Endothelial cell (in vitro differentiated cells): Measurements from ENCODE around the gene CAMK1D. TPM values are rescaled to one million over a fixed set of nuclear protein-coding genes. Genes with fewer than 3 reads are reported as not detected.

ENCODE experiments used
- DNase-seq: peaks from one replicate; pipeline ENCODE4 v3.0.0; 2021; ENCODE audit warnings: low spot score
- H3K27ac Mint-ChIP-seq: one replicate; pipeline ENCODE4 v1.8.0; 2021; ENCODE audit warnings: mixed read lengths, inconsistent platforms; ENCODE audit not compliant: unreplicated experiment
- H3K27me3 Mint-ChIP-seq: one replicate; pipeline ENCODE4 v1.8.0; 2021; ENCODE audit warnings: mild to moderate bottlenecking, moderate library complexity, mixed read lengths, inconsistent platforms; ENCODE audit not compliant: unreplicated experiment
- H3K36me3 Mint-ChIP-seq: one replicate; pipeline ENCODE4 v1.8.0; 2021; ENCODE audit warnings: mild to moderate bottlenecking, low read depth, mixed read lengths, inconsistent platforms; ENCODE audit not compliant: unreplicated experiment
- H3K4me1 Mint-ChIP-seq: one replicate; pipeline ENCODE4 v1.8.0; 2021; ENCODE audit warnings: mild to moderate bottlenecking, mixed read lengths, inconsistent platforms; ENCODE audit not compliant: unreplicated experiment
- H3K4me3 Mint-ChIP-seq: one replicate; pipeline ENCODE4 v1.8.0; 2021; ENCODE audit warnings: mild to moderate bottlenecking, mixed read lengths, inconsistent platforms; ENCODE audit not compliant: unreplicated experiment
- H3K9me3 Mint-ChIP-seq: one replicate; pipeline ENCODE4 v1.8.0; 2021; ENCODE audit warnings: mixed read lengths, inconsistent platforms; ENCODE audit not compliant: unreplicated experiment
- total RNA-seq: library from RNA; stranded (reverse); fragmentation: NEBNext Ultra II Directional; extraction: Animal tissue kit (Norgen Biotek cat#: 25700); gene quantifications from one replicate; pipeline ENCODE4 v1.2.1, GENCODE V29; 2021; ENCODE audit not compliant: unreplicated experiment
- TF ChIP-seq, protein P1 (sequence below): fragments of 200-600 bp; sonication (generic); IDR thresholded peaks from one replicate; pipeline ENCODE4 v1.5.0; 2021; ENCODE audit warnings: antibody characterized with exemption; ENCODE audit not compliant: unreplicated experiment

The CAMK1D gene
- total RNA-seq, 1 donor from 2014 or later: 4.1 TPM

DNA sequence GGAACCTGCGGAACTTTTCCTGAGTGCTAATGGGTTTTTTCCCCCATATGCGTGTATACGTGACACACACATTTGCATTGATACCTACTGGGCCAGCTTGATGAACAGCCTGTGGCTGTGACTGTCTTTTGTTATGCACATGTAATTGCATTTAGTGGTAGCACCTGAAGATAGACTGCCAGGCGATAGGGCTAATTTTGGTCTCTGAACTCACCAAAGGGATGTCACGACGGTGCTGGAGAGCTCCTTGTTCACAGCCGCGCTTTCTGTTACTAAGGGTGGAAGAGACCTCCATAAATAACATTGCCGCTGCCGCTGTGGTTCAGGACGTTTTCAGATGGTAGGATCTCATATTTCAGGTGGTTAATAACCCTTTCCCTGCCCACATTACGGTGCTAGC is 133.2 kb downstream of the CAMK1D start:
- Mint-ChIP-seq H3K27me3 (peaks cover 3% of the 10 kb centered on the region), H3K4me3 (no peak overlapping the region), H3K4me1 (peaks cover 13% of the 10 kb centered on the region), H3K36me3 (no peaks in the 10 kb centered on the region), H3K9me3 (no peaks in the 10 kb centered on the region), H3K27ac (no peak overlapping the region)
- TF ChIP-seq, protein P1, sequence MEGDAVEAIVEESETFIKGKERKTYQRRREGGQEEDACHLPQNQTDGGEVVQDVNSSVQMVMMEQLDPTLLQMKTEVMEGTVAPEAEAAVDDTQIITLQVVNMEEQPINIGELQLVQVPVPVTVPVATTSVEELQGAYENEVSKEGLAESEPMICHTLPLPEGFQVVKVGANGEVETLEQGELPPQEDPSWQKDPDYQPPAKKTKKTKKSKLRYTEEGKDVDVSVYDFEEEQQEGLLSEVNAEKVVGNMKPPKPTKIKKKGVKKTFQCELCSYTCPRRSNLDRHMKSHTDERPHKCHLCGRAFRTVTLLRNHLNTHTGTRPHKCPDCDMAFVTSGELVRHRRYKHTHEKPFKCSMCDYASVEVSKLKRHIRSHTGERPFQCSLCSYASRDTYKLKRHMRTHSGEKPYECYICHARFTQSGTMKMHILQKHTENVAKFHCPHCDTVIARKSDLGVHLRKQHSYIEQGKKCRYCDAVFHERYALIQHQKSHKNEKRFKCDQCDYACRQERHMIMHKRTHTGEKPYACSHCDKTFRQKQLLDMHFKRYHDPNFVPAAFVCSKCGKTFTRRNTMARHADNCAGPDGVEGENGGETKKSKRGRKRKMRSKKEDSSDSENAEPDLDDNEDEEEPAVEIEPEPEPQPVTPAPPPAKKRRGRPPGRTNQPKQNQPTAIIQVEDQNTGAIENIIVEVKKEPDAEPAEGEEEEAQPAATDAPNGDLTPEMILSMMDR: no peak
- DNase-seq: no peak

DNA sequence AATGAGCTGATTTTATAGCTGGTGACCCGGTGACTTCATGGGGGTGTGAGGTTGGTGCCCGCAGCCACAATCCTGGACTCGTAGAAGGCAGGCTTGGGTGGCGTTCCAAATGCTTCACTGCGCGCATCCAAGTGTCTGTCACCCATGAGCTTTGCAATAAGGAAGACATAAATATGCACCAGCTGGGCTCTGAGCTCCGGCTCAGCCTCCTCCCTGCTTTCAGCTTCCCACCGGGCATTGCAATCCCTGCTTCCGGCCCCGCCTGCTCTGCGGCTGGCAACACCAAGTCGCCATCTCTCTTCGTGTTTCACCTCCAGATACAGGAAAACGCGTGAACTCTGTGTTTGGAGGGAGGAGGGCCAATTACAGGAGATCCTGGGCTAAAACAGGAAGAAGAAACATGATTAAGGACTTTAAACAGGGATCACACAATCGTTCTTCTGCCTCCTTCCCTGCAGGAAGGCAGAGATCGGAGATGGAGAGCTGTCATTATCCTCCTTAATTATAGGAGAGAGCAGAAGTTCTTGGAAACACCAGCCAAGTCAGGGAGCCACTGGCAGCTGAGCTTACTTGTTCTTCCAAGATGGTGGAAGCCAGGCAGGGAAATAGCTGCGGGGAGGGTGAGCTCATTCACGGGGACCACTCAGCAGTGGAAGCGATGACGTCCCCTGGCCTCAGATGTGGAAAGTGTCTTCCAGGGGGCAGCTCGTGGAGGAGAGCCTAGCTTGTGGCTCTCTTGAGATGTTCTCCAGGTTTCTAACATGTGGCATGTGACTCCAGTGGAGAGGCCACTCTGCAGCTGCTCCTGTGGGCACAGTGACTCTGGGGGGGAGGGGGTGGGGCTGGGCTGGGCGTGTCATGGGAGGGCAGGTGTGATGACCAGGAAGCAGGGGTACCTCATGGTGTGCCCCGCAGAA is 134.9 kb downstream of the CAMK1D start:
- Mint-ChIP-seq H3K36me3 (no peaks in the 10 kb centered on the region), H3K27me3 (peaks cover 3% of the 10 kb centered on the region), H3K27ac (no peak overlapping the region), H3K9me3 (no peaks in the 10 kb centered on the region), H3K4me1 (peaks cover 8% of the 10 kb centered on the region), H3K4me3 (no peak overlapping the region)
- TF ChIP-seq, protein P1: no peak
- DNase-seq: no peak

DNA sequence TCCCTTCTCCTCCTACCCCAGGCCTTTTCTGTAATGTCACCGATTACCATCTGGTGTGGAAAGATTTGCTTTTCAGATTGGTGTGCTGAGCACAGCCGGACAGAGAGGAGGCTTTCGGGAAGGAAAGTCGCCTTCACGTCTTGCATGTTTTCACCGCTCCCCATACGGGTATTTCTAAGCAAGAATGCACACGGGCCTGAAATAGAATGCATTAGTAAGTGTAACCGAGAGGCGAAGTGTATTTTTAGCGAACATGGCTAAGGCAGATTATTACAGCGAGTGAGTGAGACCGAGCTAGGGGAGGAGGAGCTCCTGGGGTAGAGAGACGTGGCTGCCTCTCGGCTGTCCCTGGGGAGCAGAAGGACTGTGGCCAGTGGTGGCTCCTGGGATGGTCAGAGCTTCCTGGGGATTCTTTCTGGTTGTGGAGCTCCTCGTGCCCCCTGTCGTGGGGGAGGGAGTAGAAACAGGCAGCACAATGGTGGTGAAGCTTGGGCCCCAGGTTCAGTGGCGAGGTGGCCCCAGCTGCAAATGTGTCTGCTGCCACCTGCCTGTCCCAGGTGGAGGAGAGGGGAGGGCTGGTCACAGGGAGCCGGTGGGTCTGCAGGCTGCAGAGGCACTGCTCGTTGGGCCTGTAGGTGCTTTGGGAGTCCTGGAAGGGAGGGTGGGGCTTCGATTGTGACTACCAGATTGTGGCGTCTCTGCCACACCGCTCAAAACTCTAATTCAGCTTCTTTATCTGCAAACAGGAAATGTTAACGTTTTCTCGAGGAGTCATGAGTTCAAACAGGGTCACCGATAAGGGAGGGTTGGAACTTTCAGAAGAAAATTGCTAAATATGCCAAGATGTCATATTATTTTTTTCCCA is 135.8 kb downstream of the CAMK1D start:
- no peak overlapping the region for H3K27ac Mint-ChIP-seq
- peaks cover 5% of the 10 kb centered on the region for H3K4me1 Mint-ChIP-seq
- H3K36me3 Mint-ChIP-seq: no peaks in the 10 kb centered on the region
- H3K27me3 Mint-ChIP-seq: peaks cover 3% of the 10 kb centered on the region
- no peak for DNase-seq
- H3K4me3 Mint-ChIP-seq: no peak overlapping the region
- TF ChIP-seq, protein P1: no peak
- H3K9me3 Mint-ChIP-seq: no peaks in the 10 kb centered on the region

DNA sequence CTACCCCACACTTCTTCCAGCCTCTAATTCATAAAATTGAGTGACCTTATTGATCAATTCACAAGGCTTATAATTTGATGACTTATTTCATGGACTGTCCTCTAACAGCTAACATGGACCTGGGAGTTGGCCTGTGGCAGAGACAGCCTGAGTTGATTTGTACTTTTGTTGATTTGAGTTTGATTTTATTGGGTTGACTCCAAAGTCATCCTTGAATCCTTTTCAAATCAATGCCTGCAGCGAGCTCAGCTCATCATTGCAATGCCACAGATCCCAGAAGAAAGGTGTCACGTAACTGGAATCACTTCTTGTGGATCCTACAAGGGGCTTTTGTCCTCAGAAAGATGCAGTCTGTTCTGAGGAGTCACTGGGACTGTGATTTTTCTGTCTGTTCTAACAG is 138.0 kb downstream of the CAMK1D start:
- Mint-ChIP-seq H3K27ac (no peak overlapping the region), H3K4me1 (peaks cover 5% of the 10 kb centered on the region), H3K27me3 (peaks cover 3% of the 10 kb centered on the region), H3K36me3 (no peaks in the 10 kb centered on the region), H3K4me3 (no peak overlapping the region), H3K9me3 (no peaks in the 10 kb centered on the region)
- TF ChIP-seq, protein P1: no peak
- DNase-seq: no peak
